GM12875 (cell line): Measurements from ENCODE around the gene PIGK.

Experiments
- H3K4me3 ChIP-seq: one replicate; pipeline ENCODE4 v1.5.1; 2011; ENCODE audit warnings: low read depth, low read length, control low read depth
- CTCF ChIP-seq: IDR thresholded peaks from 2 replicates; pipeline ENCODE4 v1.5.1; 2011; ENCODE audit warnings: low read depth, mild to moderate bottlenecking, control low read depth, inconsistent platforms, low read length, moderate library complexity, borderline replicate concordance; ENCODE audit not compliant: insufficient read depth

The PIGK gene

GRCh38 chr1:77047575-77047974, 171.7 kb downstream of the PIGK start:
- no peak for TF ChIP-seq CTCF
- no peak overlapping the region for H3K4me3 ChIP-seq

GRCh38 chr1:77044133-77044849, 174.9 kb downstream of the PIGK start:
- H3K4me3 ChIP-seq = no peak overlapping the region
- TF ChIP-seq CTCF = no peak

DNA sequence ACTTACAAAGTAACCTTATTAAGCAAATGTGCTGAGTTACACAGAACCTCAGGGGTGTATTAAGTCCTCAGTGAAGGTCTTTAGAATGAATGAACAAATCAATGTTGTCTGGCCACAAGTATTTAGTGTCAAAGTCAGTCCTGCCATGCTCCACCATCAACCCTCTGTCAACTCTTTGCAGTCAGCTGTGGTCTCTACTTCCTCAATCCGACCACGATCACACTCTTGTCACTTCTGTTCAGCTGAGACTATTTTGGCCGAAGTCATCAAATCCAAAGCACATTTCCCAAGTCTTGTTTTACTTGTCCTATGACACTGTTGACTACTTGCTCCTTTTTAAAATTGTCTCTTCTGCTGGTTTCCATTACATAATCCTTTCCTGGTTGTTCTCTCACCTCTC, 178.4 kb downstream of the PIGK start:
- no peak for TF ChIP-seq CTCF
- no peak overlapping the region for H3K4me3 ChIP-seq

DNA sequence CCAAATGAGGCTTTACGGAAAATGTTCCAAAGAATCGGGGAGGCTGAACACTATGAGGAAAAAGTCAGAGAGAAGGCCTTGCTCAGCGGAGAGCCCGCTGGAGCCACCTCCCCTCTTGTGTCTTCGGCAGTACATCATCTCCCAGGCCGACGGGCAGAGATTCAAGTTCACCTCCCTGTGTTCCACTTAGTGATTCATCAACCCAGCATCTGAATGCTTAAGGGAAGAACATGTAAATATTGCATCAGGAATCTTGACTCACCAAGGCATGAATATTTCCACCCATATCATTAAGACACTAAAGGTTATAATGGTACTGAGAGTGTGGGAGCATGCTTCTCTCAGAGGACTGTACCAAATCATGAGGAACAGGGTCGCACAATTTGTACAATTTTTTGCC, 179.5 kb downstream of the PIGK start:
- no peak for TF ChIP-seq CTCF
- no peak overlapping the region for H3K4me3 ChIP-seq

- TF ChIP-seq CTCF = no peak
- H3K4me3 ChIP-seq = no peak overlapping the region
Observed at GRCh38 chr1:77039111-77039510, 180.1 kb downstream of the PIGK start.
